HFFc6 (cell line): ENCODE results near the gene ACSM5. TPM values are rescaled to one million over a fixed set of nuclear protein-coding genes. Genes with fewer than 3 reads are reported as not detected.

Experiments used
- DNase-seq: peaks from one replicate; pipeline ENCODE4 v3.0.0-alpha.2; 2018
- H3K27ac Mint-ChIP-seq: 2 replicates; pipeline ENCODE4 v1.8.0; 2020; ENCODE audit warnings: mild to moderate bottlenecking, mixed read lengths
- H3K27me3 Mint-ChIP-seq: 2 replicates; pipeline ENCODE4 v1.8.0; 2021; ENCODE audit warnings: mild to moderate bottlenecking, moderate library complexity, mixed read lengths; ENCODE audit not compliant: insufficient read depth
- H3K36me3 Mint-ChIP-seq: 2 replicates; pipeline ENCODE4 v1.8.0; 2021; ENCODE audit warnings: low read depth, mixed read lengths
- H3K4me1 Mint-ChIP-seq: 2 replicates; pipeline ENCODE4 v1.8.0; 2020; ENCODE audit warnings: low read depth, mixed read lengths
- H3K4me3 Mint-ChIP-seq: 2 replicates; pipeline ENCODE4 v1.8.0; 2020; ENCODE audit warnings: mild to moderate bottlenecking, moderate library complexity, mixed read lengths
- H3K9me3 Mint-ChIP-seq: 2 replicates; pipeline ENCODE4 v1.8.0; 2020; ENCODE audit warnings: mild to moderate bottlenecking, mixed read lengths
- CTCF ChIP-seq: fragments of 200-600 bp; sonication (generic); IDR thresholded peaks from 2 replicates; pipeline ENCODE4 v1.5.0; 2021; ENCODE audit warnings: antibody characterized with exemption, mild to moderate bottlenecking
- total RNA-seq, 6 experiments: library from RNA; stranded (reverse); fragmentation: NEBNext Ultra II Directional; extraction: Animal tissue kit (Norgen Biotek cat#: 25700); gene quantifications; 2 replicates in 1 of 6; 3 replicates in 5 of 6; pipeline ENCODE4 v1.2.3, GENCODE V29; 2021

The ACSM5 gene
- total RNA-seq, 6 experiments from 2014 or later = not detected

DNA sequence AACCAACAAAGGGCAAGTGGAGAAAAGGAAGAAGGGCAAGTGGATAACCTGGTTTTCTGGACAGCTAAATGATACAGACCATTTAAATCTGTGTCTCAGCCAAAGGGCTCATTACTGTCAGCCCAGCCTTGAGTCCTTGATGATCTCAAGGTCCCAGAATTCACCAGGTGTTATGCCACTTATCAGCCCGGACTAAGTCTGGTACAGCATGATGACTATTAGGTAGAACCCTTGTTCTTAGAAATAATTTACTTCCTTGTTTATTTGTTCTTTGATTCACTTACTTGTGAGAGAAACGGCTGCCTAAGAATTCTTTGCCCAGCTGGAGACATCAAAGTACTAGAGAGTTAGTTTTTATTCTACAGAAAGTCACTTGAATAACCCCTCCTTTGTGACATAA is 8.3 kb upstream of the ACSM5 start:
- Mint-ChIP-seq H3K4me1 (no peaks in the 10 kb centered on the region), H3K27me3 (peaks cover 2% of the 10 kb centered on the region), H3K36me3 (0 out of 2 replicates have a peak, but pooled peaks cover 2% of the 10 kb centered on the region), H3K4me3 (no peak overlapping the region), H3K9me3 (peaks cover 32% of the 10 kb centered on the region), H3K27ac (no peak overlapping the region)
- TF ChIP-seq CTCF = no peak
- DNase-seq = no peak

DNA sequence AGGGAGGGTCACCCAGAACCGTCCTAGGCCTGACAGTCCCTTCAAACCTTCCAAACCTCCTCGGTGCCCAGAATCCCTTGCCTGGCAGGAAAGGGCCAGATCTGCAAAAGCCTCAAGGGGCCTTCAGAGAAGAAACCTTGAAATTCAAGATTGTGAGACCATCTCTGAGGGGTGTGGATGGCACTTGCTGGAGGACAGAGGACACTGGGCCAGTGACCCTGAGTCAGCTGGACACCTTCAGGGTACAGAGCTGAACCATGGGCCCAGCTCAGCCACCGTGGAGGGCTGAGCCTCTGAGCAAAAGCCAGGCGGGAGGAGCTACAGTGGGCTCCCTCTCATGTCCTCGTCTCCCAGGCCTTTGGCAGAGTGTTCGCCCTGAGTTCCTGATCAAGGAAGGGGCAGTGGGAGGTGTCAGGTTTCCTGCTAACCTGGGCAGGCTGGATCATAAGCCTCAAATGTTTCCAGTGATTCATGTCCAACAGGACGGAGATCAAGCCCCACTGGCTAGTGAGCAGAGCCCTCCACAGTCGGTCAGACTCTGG is 7.8 kb upstream of the ACSM5 start:
- Mint-ChIP-seq H3K4me1 (no peaks in the 10 kb centered on the region), H3K36me3 (0 out of 2 replicates have a peak, but pooled peaks cover 5% of the 10 kb centered on the region), H3K27me3 (peaks cover 4% of the 10 kb centered on the region), H3K4me3 (no peak overlapping the region), H3K27ac (no peak overlapping the region), H3K9me3 (peaks cover 36% of the 10 kb centered on the region)
- no peak for TF ChIP-seq CTCF
- no peak for DNase-seq

GRCh38 chr16:20402651-20403050 is 6.7 kb upstream of the ACSM5 start:
- Mint-ChIP-seq H3K36me3 (0 out of 2 replicates have a peak, but pooled peaks cover 5% of the 10 kb centered on the region), H3K4me3 (no peak overlapping the region), H3K27ac (no peak overlapping the region), H3K4me1 (no peaks in the 10 kb centered on the region), H3K9me3 (peaks cover 43% of the 10 kb centered on the region), H3K27me3 (peaks cover 4% of the 10 kb centered on the region)
- no peak for TF ChIP-seq CTCF
- DNase-seq = no peak

DNA sequence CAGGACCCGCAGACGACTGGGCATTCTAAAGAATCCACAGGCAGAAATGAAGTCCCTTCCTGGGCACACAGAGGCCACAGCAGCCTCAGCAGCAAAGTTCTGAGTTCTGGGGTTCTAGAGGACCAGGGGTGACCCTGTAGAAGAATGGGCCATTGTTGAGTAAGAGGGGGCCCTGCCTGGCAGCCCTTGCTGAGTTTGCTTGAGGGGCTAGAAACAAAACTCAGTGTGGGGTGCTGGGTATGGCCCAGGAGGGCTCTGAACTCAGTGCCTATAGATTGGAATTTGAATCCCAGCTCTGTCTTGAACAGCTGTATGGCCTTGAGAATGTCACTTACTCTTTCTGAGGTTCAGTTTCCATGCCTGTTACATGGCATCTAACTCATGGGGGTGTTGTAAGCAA is 4.7 kb upstream of the ACSM5 start, which contains the start of gene PDILT:
PDILT (minus strand) TSS at position 101 of the 400 bp plus-strand sequence. CDS start 5,437 bp downstream, outside the sequence.
- no peak for DNase-seq
- Mint-ChIP-seq H3K27me3 (peaks cover 4% of the 10 kb centered on the region), H3K4me1 (no peaks in the 10 kb centered on the region), H3K36me3 (0 out of 2 replicates have a peak, but pooled peaks cover 5% of the 10 kb centered on the region), H3K27ac (no peak within 1 kb of the TSS), H3K4me3 (no peak within 1 kb of the TSS), H3K9me3 (peaks cover 52% of the 10 kb centered on the region)
- no peak for TF ChIP-seq CTCF

DNA sequence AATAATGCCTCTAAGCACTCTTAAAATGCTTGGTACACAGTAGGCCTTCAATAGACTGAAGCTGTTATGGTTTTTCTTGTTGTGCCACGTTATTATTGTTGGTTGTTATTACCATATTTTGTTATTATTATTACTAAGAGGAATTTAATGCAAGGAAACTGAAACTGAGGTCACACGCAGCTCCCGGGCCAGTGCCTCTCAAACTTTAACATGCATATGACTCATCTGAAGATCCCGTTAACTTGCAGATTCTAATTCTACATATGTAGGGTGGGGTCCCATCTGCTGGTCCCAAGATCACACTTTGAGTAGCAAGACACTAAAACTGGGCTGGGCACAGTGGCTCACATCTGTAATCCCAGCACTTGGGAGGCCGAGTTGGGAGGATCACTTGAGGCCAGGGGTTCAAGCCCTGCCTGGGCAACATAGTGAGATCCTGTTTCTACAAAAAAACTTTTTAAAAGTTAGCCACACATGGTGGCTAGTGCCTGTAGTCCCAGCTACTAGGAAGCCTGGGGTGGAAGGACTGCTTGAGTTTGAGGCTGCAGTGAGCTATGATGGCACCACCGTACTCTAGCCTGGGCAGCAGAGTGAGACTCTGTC is 888 bp downstream of the ACSM5 start:
- Mint-ChIP-seq H3K4me3 (no peak overlapping the region), H3K27me3 (peaks cover 2% of the 10 kb centered on the region; the same call in 1 of the 2 replicates), H3K27ac (no peak overlapping the region), H3K4me1 (no peaks in the 10 kb centered on the region), H3K9me3 (peaks cover 28% of the 10 kb centered on the region), H3K36me3 (0 out of 2 replicates have a peak, but pooled peaks cover 5% of the 10 kb centered on the region)
- DNase-seq = no peak
- no peak for TF ChIP-seq CTCF
